ENCODE results near the gene OOSP1. TPM values are rescaled to one million over a fixed set of nuclear protein-coding genes. Genes with fewer than 3 reads are reported as not detected.
"Not testable (repeated sequence)": the region's sequence is repeated elsewhere in the genome, so short reads cannot be mapped to it uniquely, and the experiment has no call there.

OOSP1 gene
- total RNA-seq, 1 experiment from 2014 or later, result not detected

DNA sequence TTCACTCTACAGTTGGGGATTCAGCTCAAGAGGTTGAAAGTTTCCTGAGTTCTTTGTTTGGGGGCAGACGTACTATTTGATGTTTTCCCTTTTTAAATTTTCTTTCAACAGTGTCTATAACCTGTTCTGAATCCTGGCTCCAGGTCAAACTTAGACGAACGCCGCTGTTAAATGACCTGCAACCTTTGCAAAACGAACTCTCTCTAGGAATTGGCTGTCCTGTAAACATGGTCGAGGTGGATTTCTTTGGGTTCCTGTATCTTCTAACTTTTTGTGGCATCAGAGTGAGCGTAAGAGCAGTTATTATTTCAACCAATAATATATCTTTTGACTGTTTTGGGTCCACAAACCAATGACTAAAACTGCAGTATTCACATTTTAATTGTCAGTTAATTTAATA, 27.2 kb downstream of the OOSP1 start:
- Histone ChIP-seq H3K4me1 (ENCODE audit: low read length) (no peaks in the 10 kb centered on the region), H3K27ac (ENCODE audit: low read length) (no peak overlapping the region), H3K27me3 (ENCODE audit: low read length) (no peaks in the 10 kb centered on the region), H3K36me3 (ENCODE audit: insufficient read depth, low read length) (no peaks in the 10 kb centered on the region), H3K9me2 (replicated peaks; ENCODE audit: insufficient read depth, low read length) (no peaks in the 10 kb centered on the region), H3K4me3 (ENCODE audit: low read length) (no peak overlapping the region), H2AFZ (ENCODE audit: low read length) (no peak overlapping the region), H4K20me1 (ENCODE audit: insufficient read depth, low read depth, low read length) (no peaks in the 10 kb centered on the region), H3K9me3 (ENCODE audit: low read length) (no peaks in the 10 kb centered on the region), H3K79me2 (ENCODE audit: low read length) (no peaks in the 10 kb centered on the region), H3K9ac (ENCODE audit: low read length) (no peak overlapping the region), H3K4me2 (ENCODE audit: low read depth, low read length, poor library complexity, severe bottlenecking) (no peak overlapping the region)
- DNase-seq, result no peak

DNA sequence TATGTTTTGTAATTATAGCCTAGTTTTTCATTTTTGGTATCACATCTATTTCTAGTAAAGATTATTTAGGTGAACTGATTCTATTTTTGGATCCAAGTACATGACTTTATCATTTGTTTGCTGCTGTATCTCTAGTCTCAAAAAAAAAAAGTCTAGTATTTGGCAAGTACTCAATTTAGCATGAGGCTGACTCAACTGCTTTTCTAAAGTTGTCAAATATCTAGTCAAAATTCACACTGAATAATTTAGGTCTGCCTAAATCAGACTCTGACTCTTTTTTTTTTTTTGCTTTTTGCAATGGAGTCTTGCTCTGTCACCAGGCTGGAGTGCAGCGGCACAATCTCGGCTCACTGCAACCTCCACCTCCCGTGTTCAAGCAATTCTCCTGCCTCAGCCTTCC, 28.0 kb downstream of the OOSP1 start:
- Histone ChIP-seq H3K36me3 (ENCODE audit: insufficient read depth, low read length) (no peaks in the 10 kb centered on the region), H4K20me1 (ENCODE audit: insufficient read depth, low read depth, low read length) (no peaks in the 10 kb centered on the region), H3K27me3 (ENCODE audit: low read length) (no peaks in the 10 kb centered on the region), H3K4me3 (ENCODE audit: low read length) (no peak overlapping the region), H3K4me1 (ENCODE audit: low read length) (no peaks in the 10 kb centered on the region), H3K4me2 (ENCODE audit: low read depth, low read length, poor library complexity, severe bottlenecking) (no peak overlapping the region), H2AFZ (ENCODE audit: low read length) (no peak overlapping the region), H3K9me3 (ENCODE audit: low read length) (no peaks in the 10 kb centered on the region), H3K9me2 (replicated peaks; ENCODE audit: insufficient read depth, low read length) (no peaks in the 10 kb centered on the region), H3K9ac (ENCODE audit: low read length) (no peak overlapping the region), H3K27ac (ENCODE audit: low read length) (no peak overlapping the region), H3K79me2 (ENCODE audit: low read length) (no peaks in the 10 kb centered on the region)
- no peak for DNase-seq

DNA sequence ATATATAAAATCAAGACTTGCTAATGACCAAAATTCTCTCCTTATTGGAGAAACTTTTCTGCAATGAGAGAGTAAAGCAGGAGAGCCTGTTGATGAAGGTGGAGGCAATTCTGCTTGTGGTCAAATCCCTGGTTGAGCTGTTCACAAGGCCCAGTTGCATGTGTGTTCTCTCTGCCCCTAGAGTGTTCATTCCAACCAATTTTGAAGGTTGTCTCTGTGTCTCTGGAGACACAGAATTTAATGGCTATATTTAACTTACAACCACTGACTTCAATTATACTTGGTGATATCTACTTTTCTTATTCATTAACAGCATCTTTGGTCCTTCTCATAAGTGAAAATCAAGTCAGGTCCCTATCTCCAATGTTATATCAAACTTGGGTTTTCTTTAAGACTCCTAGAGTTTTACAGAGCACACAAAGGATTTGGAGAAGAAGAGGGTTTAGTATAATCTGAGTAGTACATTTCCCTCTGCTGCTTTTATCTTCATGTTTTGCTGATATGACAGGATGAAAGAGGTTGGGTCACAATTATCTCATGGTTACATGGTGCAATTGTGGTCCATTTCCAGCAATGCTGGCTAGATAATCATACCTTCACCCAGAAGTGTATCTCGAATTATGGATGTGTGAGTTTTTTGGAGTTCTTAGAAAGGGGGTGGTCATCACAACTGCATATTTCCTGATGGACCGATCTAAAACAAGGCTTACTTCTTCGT, 29.6 kb downstream of the OOSP1 start:
- Histone ChIP-seq H3K4me3 (ENCODE audit: low read length) (no peak overlapping the region), H3K36me3 (ENCODE audit: insufficient read depth, low read length) (no peaks in the 10 kb centered on the region), H3K4me1 (ENCODE audit: low read length) (no peaks in the 10 kb centered on the region), H3K79me2 (ENCODE audit: low read length) (no peaks in the 10 kb centered on the region), H3K27me3 (ENCODE audit: low read length) (no peaks in the 10 kb centered on the region), H2AFZ (ENCODE audit: low read length) (no peak overlapping the region), H3K4me2 (ENCODE audit: low read depth, low read length, poor library complexity, severe bottlenecking) (no peak overlapping the region), H3K9me2 (replicated peaks; ENCODE audit: insufficient read depth, low read length) (no peaks in the 10 kb centered on the region), H3K9ac (ENCODE audit: low read length) (no peak overlapping the region), H4K20me1 (ENCODE audit: insufficient read depth, low read depth, low read length) (no peaks in the 10 kb centered on the region), H3K9me3 (ENCODE audit: low read length) (no peaks in the 10 kb centered on the region), H3K27ac (ENCODE audit: low read length) (no peak overlapping the region)
- DNase-seq, result no peak

DNA sequence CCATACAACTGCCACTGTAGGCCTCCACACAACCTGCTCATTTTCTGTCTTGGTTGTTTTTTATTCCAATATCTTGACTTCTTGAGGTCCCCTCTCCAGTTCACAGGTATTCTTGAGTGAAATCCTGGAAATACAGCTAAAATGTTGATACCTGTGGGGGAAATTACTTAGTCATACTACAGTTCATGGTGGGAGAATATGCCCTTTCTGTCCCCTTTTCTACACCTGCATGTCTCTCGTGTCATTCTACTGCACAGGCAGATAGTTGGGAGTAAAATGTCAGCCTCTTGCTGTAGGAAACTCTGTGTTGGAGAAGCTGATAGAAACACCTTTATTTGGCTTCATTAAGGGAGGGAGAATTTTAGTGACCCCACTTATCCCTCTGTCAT, 30.2 kb downstream of the OOSP1 start:
- Histone ChIP-seq H2AFZ (ENCODE audit: low read length) (no peak overlapping the region), H3K27ac (ENCODE audit: low read length) (no peak overlapping the region), H3K4me1 (ENCODE audit: low read length) (no peaks in the 10 kb centered on the region), H3K9ac (ENCODE audit: low read length) (no peak overlapping the region), H3K9me2 (replicated peaks; ENCODE audit: insufficient read depth, low read length) (no peaks in the 10 kb centered on the region), H3K27me3 (ENCODE audit: low read length) (no peaks in the 10 kb centered on the region), H3K9me3 (ENCODE audit: low read length) (no peaks in the 10 kb centered on the region), H3K79me2 (ENCODE audit: low read length) (no peaks in the 10 kb centered on the region), H3K4me3 (ENCODE audit: low read length) (no peak overlapping the region), H4K20me1 (ENCODE audit: insufficient read depth, low read depth, low read length) (no peaks in the 10 kb centered on the region), H3K4me2 (ENCODE audit: low read depth, low read length, poor library complexity, severe bottlenecking) (no peak overlapping the region), H3K36me3 (ENCODE audit: insufficient read depth, low read length) (no peaks in the 10 kb centered on the region)
- no peak for DNase-seq

DNA sequence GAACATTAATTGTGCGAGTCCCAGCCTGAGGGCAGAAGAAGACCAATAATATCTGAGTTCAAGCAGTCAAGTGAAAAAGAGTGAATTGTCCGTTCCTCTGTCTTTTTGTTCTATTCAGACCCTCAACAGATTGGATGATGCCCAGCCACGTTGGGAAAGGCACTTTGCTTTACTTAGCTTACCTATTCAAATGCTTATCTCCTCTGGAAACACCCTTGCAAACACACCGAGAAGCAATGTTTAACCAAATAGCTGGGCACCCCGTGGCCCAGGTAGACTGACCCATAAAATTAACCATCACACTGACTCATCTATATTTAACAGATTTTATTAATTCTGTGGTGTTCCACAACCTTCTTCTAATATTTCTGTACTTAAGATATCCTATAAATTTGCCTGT, 34.9 kb downstream of the OOSP1 start:
- Histone ChIP-seq H3K9me2 (replicated peaks; ENCODE audit: insufficient read depth, low read length) (no peaks in the 10 kb centered on the region), H3K79me2 (ENCODE audit: low read length) (no peaks in the 10 kb centered on the region), H3K9me3 (ENCODE audit: low read length) (no peaks in the 10 kb centered on the region), H3K27me3 (ENCODE audit: low read length) (no peaks in the 10 kb centered on the region), H3K9ac (ENCODE audit: low read length) (no peak overlapping the region), H3K4me1 (ENCODE audit: low read length) (no peaks in the 10 kb centered on the region), H2AFZ (ENCODE audit: low read length) (no peak overlapping the region), H3K36me3 (ENCODE audit: insufficient read depth, low read length) (no peaks in the 10 kb centered on the region), H3K4me3 (ENCODE audit: low read length) (no peak overlapping the region), H3K4me2 (ENCODE audit: low read depth, low read length, poor library complexity, severe bottlenecking) (no peak overlapping the region), H4K20me1 (ENCODE audit: insufficient read depth, low read depth, low read length) (no peaks in the 10 kb centered on the region), H3K27ac (ENCODE audit: low read length) (no peak overlapping the region)
- DNase-seq, result no peak

DNA sequence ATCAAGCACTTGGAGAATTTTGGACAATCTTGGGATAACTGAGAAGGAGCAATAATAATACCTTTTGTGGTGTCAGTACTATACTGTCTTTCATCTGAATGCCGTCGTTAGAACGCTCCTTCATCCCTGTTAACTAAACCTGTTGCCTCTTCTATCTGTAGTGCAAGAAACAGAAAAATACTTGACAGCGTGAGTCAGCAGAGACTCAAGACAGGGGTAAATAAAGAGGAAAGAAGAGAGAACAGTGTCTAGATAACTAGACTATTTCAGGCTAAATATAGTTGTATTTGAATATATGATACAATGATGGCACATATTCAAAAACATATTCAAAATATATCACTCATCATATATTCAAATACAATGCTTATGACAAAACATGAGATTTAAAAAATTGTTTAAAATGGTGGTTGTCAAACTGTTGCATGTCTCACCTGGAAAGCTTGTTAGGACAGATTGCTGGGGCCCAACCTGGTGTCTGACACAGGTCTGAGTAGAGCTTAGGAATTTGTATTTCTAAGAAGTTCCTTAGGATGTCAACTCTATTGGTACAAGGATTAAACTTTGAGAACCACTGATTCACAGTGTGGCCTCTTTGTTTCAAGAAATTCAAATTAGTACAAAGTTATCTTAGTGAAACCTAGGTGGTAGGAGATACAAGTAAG, 43.0 kb downstream of the OOSP1 start:
- Histone ChIP-seq H3K27ac (ENCODE audit: low read length) (no peak overlapping the region), H3K36me3 (ENCODE audit: insufficient read depth, low read length) (no peaks in the 10 kb centered on the region), H3K9me2 (replicated peaks; ENCODE audit: insufficient read depth, low read length) (no peaks in the 10 kb centered on the region), H3K4me1 (ENCODE audit: low read length) (no peaks in the 10 kb centered on the region), H3K4me2 (ENCODE audit: low read depth, low read length, poor library complexity, severe bottlenecking) (no peak overlapping the region), H2AFZ (ENCODE audit: low read length) (no peak overlapping the region), H3K27me3 (ENCODE audit: low read length) (no peaks in the 10 kb centered on the region), H3K9ac (ENCODE audit: low read length) (no peak overlapping the region), H3K9me3 (ENCODE audit: low read length) (no peaks in the 10 kb centered on the region), H3K79me2 (ENCODE audit: low read length) (no peaks in the 10 kb centered on the region), H3K4me3 (ENCODE audit: low read length) (no peak overlapping the region), H4K20me1 (ENCODE audit: insufficient read depth, low read depth, low read length) (no peaks in the 10 kb centered on the region)
- no peak for DNase-seq

DNA sequence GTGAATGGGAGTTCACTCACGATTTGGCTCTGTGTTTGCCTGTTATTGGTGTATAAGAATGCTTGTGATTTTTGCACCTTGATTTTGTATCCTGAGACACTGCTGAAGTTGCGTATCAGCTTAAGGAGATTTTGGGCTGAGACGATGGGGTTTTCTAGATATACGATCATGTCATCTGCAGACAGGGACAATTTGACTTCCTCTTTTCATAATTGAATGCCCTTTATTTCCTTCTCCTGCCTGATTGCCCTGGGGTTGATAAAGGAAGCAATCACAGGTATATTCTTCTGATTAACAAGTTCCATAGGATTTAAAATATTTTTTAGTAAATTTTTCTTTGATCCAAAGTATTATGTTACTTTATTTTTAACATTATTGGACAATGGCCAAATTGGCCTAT, 43.8 kb downstream of the OOSP1 start:
- H3K9ac ChIP-seq (ENCODE audit: low read length); DNase-seq; H3K4me1 ChIP-seq (ENCODE audit: low read length); H3K9me3 ChIP-seq (ENCODE audit: low read length); H2AFZ ChIP-seq (ENCODE audit: low read length); H3K27ac ChIP-seq (ENCODE audit: low read length); H3K9me2 ChIP-seq (replicated peaks; ENCODE audit: insufficient read depth, low read length); H3K27me3 ChIP-seq (ENCODE audit: low read length); H3K36me3 ChIP-seq (ENCODE audit: insufficient read depth, low read length); H4K20me1 ChIP-seq (ENCODE audit: insufficient read depth, low read depth, low read length); H3K79me2 ChIP-seq (ENCODE audit: low read length); H3K4me2 ChIP-seq (ENCODE audit: low read depth, low read length, poor library complexity, severe bottlenecking); H3K4me3 ChIP-seq (ENCODE audit: low read length): not testable (repeated sequence)

DNA sequence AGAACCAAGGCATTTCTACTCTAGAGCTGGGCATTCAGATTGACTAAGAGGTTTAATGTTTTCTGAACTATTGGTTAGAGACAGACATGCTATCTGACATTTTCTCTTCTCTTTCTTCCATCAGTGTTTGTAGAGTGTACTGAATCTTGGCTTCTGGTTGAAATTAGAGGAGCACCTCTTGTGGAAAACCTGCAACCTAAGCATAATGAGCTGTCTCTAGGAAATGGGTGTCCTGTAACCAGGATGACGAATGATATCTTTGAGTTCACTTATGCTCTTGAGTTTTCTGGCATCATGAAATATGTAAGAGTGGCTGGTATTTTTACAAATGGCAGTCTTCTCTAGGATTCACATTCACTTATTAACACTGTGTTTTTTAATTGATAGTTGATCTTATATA, 45.0 kb downstream of the OOSP1 start:
- no peaks in the 10 kb centered on the region for H3K27me3 ChIP-seq (ENCODE audit: low read length)
- no peaks in the 10 kb centered on the region for H3K79me2 ChIP-seq (ENCODE audit: low read length)
- no peak overlapping the region for H3K4me3 ChIP-seq (ENCODE audit: low read length)
- H4K20me1 ChIP-seq (ENCODE audit: insufficient read depth, low read depth, low read length), result no peaks in the 10 kb centered on the region
- no peaks in the 10 kb centered on the region for H3K9me2 ChIP-seq (replicated peaks; ENCODE audit: insufficient read depth, low read length)
- no peak overlapping the region for H2AFZ ChIP-seq (ENCODE audit: low read length)
- H3K36me3 ChIP-seq (ENCODE audit: insufficient read depth, low read length), result no peaks in the 10 kb centered on the region
- H3K4me2 ChIP-seq (ENCODE audit: low read depth, low read length, poor library complexity, severe bottlenecking), result no peak overlapping the region
- DNase-seq, result no peak
- no peaks in the 10 kb centered on the region for H3K9me3 ChIP-seq (ENCODE audit: low read length)
- H3K27ac ChIP-seq (ENCODE audit: low read length), result no peak overlapping the region
- no peaks in the 10 kb centered on the region for H3K4me1 ChIP-seq (ENCODE audit: low read length)
- H3K9ac ChIP-seq (ENCODE audit: low read length), result no peak overlapping the region

Data from Karpas-422 (cell line).